ENCODE results near the gene STAMBP. TPM values are rescaled to one million over a fixed set of nuclear protein-coding genes. Genes with fewer than 3 reads are reported as not detected.
A peak's percentile ranks its signal among the peaks of the same experiment; 100 is the strongest.

STAMBP gene
- total and polyA plus RNA-seq, 5 experiments from 2014 or later = 28.3 to 44.3 (median 32.3) TPM

GRCh38 chr2:73838889-73839534 lies 10.3 kb downstream of the STAMBP start:
- ATAC-seq (no peak), DNase-seq (no peak)
- H3K27me3 Mint-ChIP-seq = no peaks in the 10 kb centered on the region
- H3K4me3 Mint-ChIP-seq = no peak overlapping the region
- H3K9me3 Mint-ChIP-seq = no peaks in the 10 kb centered on the region
- H3K36me3 Mint-ChIP-seq = peaks cover 0 to 56% (median 6%) of the 10 kb centered on the region in 3 donors
- H3K4me1 Mint-ChIP-seq = peaks cover 16 to 45% (median 28%) of the 10 kb centered on the region in 4 donors
- POLR2A ChIA-PET = interaction anchor here (1.5 kb wide), 1 partner anchor 9 kb away, joined by 4 read pairs; no protein-coding TSS in a partner anchor
- peak overlapping the region in 3 of 10 donors; percentile 2 to 19 (median 4) for H3K27ac Mint-ChIP-seq

GRCh38 chr2:73839653-73840411 lies 11.1 kb downstream of the STAMBP start:
- DNase-seq = no peak
- Mint-ChIP-seq H3K9me3 (no peaks in the 10 kb centered on the region), H3K4me1 (peaks cover 12 to 45% (median 27%) of the 10 kb centered on the region in 4 donors), H3K36me3 (peaks cover 0 to 59% (median 10%) of the 10 kb centered on the region in 3 donors), H3K27ac (peak overlapping the region in 1 of 10 donors; percentile 76), H3K4me3 (no peak overlapping the region), H3K27me3 (no peaks in the 10 kb centered on the region)
- POLR2A ChIA-PET = interaction anchor here (1.5 kb wide), 1 partner anchor 8 kb away, joined by 4 read pairs; no protein-coding TSS in a partner anchor
- ATAC-seq = no peak

GRCh38 chr2:73841912-73842738 lies 13.4 kb downstream of the STAMBP start:
- peaks cover 12 to 39% (median 24%) of the 10 kb centered on the region in 4 donors for H3K4me1 Mint-ChIP-seq
- no peak overlapping the region for H3K4me3 Mint-ChIP-seq
- peaks cover 0 to 69% (median 17%) of the 10 kb centered on the region in 3 donors for H3K36me3 Mint-ChIP-seq
- H3K9me3 Mint-ChIP-seq = no peaks in the 10 kb centered on the region
- POLR2A ChIA-PET = no interaction called here
- DNase-seq (no peak), ATAC-seq (no peak)
- H3K27me3 Mint-ChIP-seq = no peaks in the 10 kb centered on the region
- H3K27ac Mint-ChIP-seq = peak overlapping the region in 2 of 10 donors; percentile 22 to 65

GRCh38 chr2:73842739-73843019 lies 13.9 kb downstream of the STAMBP start:
- Mint-ChIP-seq H3K9me3 (no peaks in the 10 kb centered on the region), H3K36me3 (peaks cover 0 to 74% (median 20%) of the 10 kb centered on the region in 3 donors), H3K27me3 (no peaks in the 10 kb centered on the region), H3K27ac (no peak overlapping the region), H3K4me3 (no peak overlapping the region), H3K4me1 (peaks cover 10 to 36% (median 23%) of the 10 kb centered on the region in 4 donors)
- ATAC-seq = no peak
- no peak for DNase-seq
- POLR2A ChIA-PET = no interaction called here

- Mint-ChIP-seq H3K27me3 (no peaks in the 10 kb centered on the region), H3K4me3 (no peak overlapping the region), H3K27ac (peak overlapping the region in 1 of 10 donors; percentile 1), H3K9me3 (no peaks in the 10 kb centered on the region), H3K36me3 (peaks cover 0 to 83% (median 24%) of the 10 kb centered on the region in 3 donors), H3K4me1 (peaks cover 3 to 23% (median 12%) of the 10 kb centered on the region in 4 donors)
- DNase-seq (no peak), ATAC-seq (no peak)
- POLR2A ChIA-PET = no interaction called here
Observed at GRCh38 chr2:73844087-73844486, 15.3 kb downstream of the STAMBP start.

DNA sequence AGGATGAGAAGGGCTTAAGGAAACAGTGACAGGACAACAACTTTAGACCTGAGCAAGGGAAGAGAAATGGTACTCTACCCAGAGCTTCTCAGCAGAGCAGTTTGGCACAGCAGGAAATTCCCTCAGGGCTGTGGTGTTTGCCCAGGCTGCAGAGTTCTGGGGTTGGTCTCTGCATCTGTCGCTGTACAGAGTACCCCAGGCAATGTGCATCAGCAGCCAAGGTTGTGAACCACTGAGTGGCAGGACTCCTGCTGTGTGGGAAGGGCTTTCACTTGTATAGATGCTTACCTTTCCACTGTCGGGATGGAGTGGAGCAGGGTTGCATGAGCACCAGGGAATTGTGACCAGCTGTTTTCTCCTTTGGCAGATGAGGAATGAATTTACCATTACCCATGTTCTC lies 21.2 kb downstream of the STAMBP start:
- H3K36me3 Mint-ChIP-seq = peaks cover 0 to 53% (median 29%) of the 10 kb centered on the region in 3 donors
- ATAC-seq = no peak
- no peaks in the 10 kb centered on the region for H3K9me3 Mint-ChIP-seq
- H3K27me3 Mint-ChIP-seq = no peaks in the 10 kb centered on the region
- peak overlapping the region in 1 of 10 donors; percentile 2 for H3K27ac Mint-ChIP-seq
- peaks cover 0 to 1% (median 0%) of the 10 kb centered on the region in 4 donors for H3K4me1 Mint-ChIP-seq
- POLR2A ChIA-PET = no interaction called here
- no peak overlapping the region for H3K4me3 Mint-ChIP-seq
- no peak for DNase-seq

DNA sequence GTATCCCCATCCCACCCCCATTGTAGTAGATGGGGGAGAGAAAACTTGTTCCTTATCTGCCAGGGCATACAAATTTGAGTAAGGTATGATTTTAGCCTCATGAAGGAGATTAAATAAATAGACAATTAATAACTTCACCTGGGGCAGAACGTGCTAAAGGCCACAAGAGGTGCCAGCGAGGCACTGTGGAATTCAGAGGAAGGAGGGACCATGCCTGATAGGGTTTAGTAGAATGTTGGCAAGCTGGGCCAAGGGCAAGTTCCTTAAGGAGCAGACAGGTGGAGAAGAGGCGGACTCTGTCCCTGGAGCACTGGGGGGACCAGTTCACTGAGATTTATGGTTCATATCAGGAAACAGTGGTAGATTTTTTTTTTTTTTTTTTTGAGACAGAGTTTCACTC lies 22.5 kb downstream of the STAMBP start:
- ATAC-seq (no peak), DNase-seq (no peak)
- Mint-ChIP-seq H3K4me1 (peaks cover 0 to 1% (median 0%) of the 10 kb centered on the region in 4 donors), H3K36me3 (peaks cover 0 to 41% (median 32%) of the 10 kb centered on the region in 3 donors), H3K27ac (peak overlapping the region in 1 of 10 donors; percentile 69), H3K27me3 (no peaks in the 10 kb centered on the region), H3K9me3 (no peaks in the 10 kb centered on the region), H3K4me3 (no peak overlapping the region)
- POLR2A ChIA-PET = no interaction called here

- Mint-ChIP-seq H3K4me1 (peaks cover 0 to under 1% (median 0%) of the 10 kb centered on the region in 4 donors), H3K4me3 (no peak overlapping the region), H3K27me3 (no peaks in the 10 kb centered on the region), H3K9me3 (no peaks in the 10 kb centered on the region), H3K36me3 (peaks cover 0 to 38% (median 33%) of the 10 kb centered on the region in 3 donors), H3K27ac (no peak overlapping the region)
- POLR2A ChIA-PET = no interaction called here
- ATAC-seq (no peak), DNase-seq (no peak)
Observed at GRCh38 chr2:73852020-73852419, 23.3 kb downstream of the STAMBP start.

DNA sequence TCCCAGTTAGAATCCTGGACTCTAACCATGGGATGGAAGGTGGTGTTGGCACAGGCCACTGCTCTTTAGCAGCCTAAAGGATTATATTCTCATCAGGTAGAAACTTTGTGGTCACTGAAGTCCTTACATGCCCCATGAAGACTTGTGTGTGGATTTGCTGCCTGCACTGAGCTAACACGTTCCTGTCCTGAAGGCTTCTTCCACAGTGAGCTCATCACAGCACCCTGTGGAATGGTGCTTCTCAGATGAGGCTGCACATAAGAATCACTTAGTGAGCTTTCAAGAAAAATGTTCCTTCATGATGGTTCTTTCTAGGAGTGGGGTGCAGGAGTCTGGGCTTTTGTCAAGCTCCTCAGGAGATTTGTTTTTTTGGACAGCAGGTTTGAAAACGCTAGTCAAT lies 26.8 kb downstream of the STAMBP start:
- no peak overlapping the region for H3K4me3 Mint-ChIP-seq
- no peaks in the 10 kb centered on the region for H3K9me3 Mint-ChIP-seq
- no peak for DNase-seq
- POLR2A ChIA-PET = no interaction called here
- no peaks in the 10 kb centered on the region for H3K27me3 Mint-ChIP-seq
- H3K36me3 Mint-ChIP-seq = peaks cover 5 to 32% (median 23%) of the 10 kb centered on the region in 3 donors
- no peaks in the 10 kb centered on the region for H3K4me1 Mint-ChIP-seq
- peak overlapping the region in 1 of 10 donors; percentile 49 for H3K27ac Mint-ChIP-seq
- no peak for ATAC-seq

GRCh38 chr2:73856214-73856613 lies 27.5 kb downstream of the STAMBP start:
- H3K36me3 Mint-ChIP-seq = peaks cover 9 to 32% (median 28%) of the 10 kb centered on the region in 3 donors
- H3K4me3 Mint-ChIP-seq = no peak overlapping the region
- no peak overlapping the region for H3K27ac Mint-ChIP-seq
- DNase-seq (no peak), ATAC-seq (no peak)
- no peaks in the 10 kb centered on the region for H3K27me3 Mint-ChIP-seq
- H3K4me1 Mint-ChIP-seq = no peaks in the 10 kb centered on the region
- POLR2A ChIA-PET = interaction anchor here (0.6 kb wide), 1 partner anchor 15 kb away, joined by 3 read pairs; no protein-coding TSS in a partner anchor
- no peaks in the 10 kb centered on the region for H3K9me3 Mint-ChIP-seq

GRCh38 chr2:73859721-73860586 lies 31.2 kb downstream of the STAMBP start:
- H3K4me3 Mint-ChIP-seq = no peak overlapping the region
- no peaks in the 10 kb centered on the region for H3K4me1 Mint-ChIP-seq
- POLR2A ChIA-PET = no interaction called here

DNA sequence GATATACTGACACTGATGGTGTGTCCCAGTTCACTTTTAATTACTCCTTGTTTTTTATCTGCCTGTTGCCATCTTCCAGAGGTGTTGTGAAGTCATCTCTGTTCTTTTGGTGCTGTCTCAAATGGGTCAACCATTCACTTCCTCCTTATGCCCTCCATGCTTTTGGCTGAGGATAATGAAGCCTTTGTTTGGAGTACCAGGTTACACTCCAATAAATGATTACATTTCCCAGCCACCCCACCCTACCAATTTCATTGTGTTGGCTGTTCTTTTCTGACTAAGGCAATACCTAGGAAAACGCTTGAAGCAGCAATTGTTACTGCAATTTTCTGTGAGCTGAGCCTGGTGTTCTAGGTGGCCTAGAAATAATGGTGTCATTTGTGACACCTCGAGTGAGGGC lies 34.2 kb downstream of the STAMBP start:
- Mint-ChIP-seq H3K9me3 (no peaks in the 10 kb centered on the region), H3K36me3 (peaks cover 20 to 87% (median 35%) of the 10 kb centered on the region in 3 donors), H3K4me3 (no peak overlapping the region), H3K27me3 (no peaks in the 10 kb centered on the region), H3K27ac (peak overlapping the region in 1 of 10 donors; percentile 45), H3K4me1 (no peaks in the 10 kb centered on the region)
- POLR2A ChIA-PET = interaction anchor here (1.0 kb wide), 1 partner anchor 287 kb away, joined by 3 read pairs; no protein-coding TSS in a partner anchor
- ATAC-seq (no peak), DNase-seq (no peak)

More at GRCh38 chr2:73859721-73860586, 31.2 kb downstream of the STAMBP start:
- Mint-ChIP-seq H3K36me3 (peaks cover 20 to 62% (median 45%) of the 10 kb centered on the region in 3 donors), H3K9me3 (no peaks in the 10 kb centered on the region), H3K27ac (no peak overlapping the region), H3K27me3 (no peaks in the 10 kb centered on the region)
- ATAC-seq (no peak), DNase-seq (no peak)
